ENCODE results near the gene GPATCH8. TPM values are rescaled to one million over a fixed set of nuclear protein-coding genes. Genes with fewer than 3 reads are reported as not detected.

The GPATCH8 gene
- total RNA-seq (2021) (32.9 and 33.8 TPM in 2 replicates), Bru-seq, nascent RNA (percentile 79 among the genes with signal in this experiment), BruChase-seq, experiment 1, labeled RNA remaining after a 2-hour chase (percentile 76 among the genes with signal in this experiment), BruChase-seq, experiment 2, labeled RNA remaining after a 6-hour chase (percentile 76 among the genes with signal in this experiment)
- long read RNA-seq, full-length matches to known transcripts = 1 of 15 reads
- long read RNA-seq, partial matches to known transcripts = 1 of 15 reads
- long read RNA-seq, other reads (novel, unspliced or antisense) = 13 of 15 reads

DNA sequence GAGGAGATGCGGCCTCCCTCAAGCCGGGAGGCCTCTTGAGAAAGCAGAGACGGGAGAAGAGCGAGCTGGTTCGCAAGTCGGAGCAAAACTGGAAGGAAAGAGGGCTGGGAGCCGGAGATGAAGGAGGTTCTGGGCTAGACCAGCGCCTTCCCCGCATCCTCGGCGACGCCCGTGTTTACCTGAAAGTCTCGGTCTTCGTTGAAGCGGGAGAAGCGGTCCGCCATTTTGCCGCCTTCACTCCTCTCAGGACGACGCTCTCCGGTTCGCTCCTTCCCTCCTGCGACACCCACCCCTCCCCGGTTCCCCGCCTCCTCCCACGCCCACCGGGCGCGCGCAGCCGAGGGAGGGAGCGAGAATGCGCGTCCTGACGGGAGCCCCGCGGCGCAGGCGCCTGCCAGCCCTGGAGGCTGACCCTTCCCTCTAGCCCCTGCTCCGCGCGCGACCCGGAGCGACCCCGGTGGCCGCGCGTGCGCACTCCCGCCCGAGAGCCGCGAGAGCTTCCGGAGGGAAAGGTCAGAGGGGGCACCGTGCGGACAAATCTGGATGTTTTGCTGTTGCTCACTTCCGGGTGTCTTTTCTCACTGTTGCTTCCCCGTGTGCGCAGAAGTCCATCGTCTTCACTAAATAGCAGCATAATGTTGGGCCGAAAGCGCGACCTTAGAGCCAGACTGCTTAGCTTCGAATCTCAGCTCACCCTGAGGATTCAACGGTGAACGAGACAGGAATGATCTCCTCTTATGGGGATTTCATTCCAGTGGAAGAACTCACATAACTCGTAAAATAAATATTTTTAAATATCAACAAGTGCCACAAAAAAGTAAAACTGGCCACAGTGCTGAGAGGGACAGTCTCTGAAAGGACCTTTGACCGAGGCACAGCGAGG, at the start of gene GPATCH8:
Gene GPATCH8, minus strand, starts transcription at position 260 of the 883 bp plus-strand sequence. Its CDS starts 36 bp downstream, at position 224.
- no TSS peak for BruUV-seq (replicated peaks)
- H3K9me3 ChIP-seq (ENCODE audit: low read depth, low read length, poor library complexity, severe bottlenecking) = no peaks in the 10 kb centered on the region
- DNase-seq (ENCODE audit: low spot score) = peak; percentile 86
- intact Hi-C loops (cut with micrococcal nuclease; ENCODE audit: unreplicated experiment) = no loop called here
- no peaks in the 10 kb centered on the region for H3K27me3 ChIP-seq (replicated peaks; ENCODE audit: insufficient read depth, low read depth, low read length, poor library complexity)
- CTCF ChIA-PET = no interaction called here
- POLR2A ChIA-PET (ENCODE audit: low non-redundant PET) = interaction anchor here (0.5 kb wide), 1 partner anchor 54 kb away, joined by 3 read pairs; no protein-coding TSS in a partner anchor
- H3K4me1 ChIP-seq (ENCODE audit: insufficient read depth, low read length, poor library complexity, severe bottlenecking) = no peaks in the 10 kb centered on the region
- no peaks in the 10 kb centered on the region for H3K36me3 ChIP-seq (ENCODE audit: insufficient read depth, low read length, poor library complexity, severe bottlenecking)
- H3K27ac ChIP-seq (ENCODE audit: low read depth, low read length, poor library complexity, severe bottlenecking) = peak within 1 kb of the TSS; percentile 87
- H3K4me3 ChIP-seq (ENCODE audit: low read depth, low read length, poor library complexity, severe bottlenecking) = peak within 1 kb of the TSS; percentile 77
- TF ChIP-seq EZH2 (IDR thresholded peaks at IDR 0.05; ENCODE audit: borderline replicate concordance, low read depth, low read length, poor library complexity, severe bottlenecking) = no peak
- TF ChIP-seq, protein P1, sequence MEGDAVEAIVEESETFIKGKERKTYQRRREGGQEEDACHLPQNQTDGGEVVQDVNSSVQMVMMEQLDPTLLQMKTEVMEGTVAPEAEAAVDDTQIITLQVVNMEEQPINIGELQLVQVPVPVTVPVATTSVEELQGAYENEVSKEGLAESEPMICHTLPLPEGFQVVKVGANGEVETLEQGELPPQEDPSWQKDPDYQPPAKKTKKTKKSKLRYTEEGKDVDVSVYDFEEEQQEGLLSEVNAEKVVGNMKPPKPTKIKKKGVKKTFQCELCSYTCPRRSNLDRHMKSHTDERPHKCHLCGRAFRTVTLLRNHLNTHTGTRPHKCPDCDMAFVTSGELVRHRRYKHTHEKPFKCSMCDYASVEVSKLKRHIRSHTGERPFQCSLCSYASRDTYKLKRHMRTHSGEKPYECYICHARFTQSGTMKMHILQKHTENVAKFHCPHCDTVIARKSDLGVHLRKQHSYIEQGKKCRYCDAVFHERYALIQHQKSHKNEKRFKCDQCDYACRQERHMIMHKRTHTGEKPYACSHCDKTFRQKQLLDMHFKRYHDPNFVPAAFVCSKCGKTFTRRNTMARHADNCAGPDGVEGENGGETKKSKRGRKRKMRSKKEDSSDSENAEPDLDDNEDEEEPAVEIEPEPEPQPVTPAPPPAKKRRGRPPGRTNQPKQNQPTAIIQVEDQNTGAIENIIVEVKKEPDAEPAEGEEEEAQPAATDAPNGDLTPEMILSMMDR (conservative IDR thresholded peaks at IDR 0.05; ENCODE audit: low read depth, low read length) = no peak

DNA sequence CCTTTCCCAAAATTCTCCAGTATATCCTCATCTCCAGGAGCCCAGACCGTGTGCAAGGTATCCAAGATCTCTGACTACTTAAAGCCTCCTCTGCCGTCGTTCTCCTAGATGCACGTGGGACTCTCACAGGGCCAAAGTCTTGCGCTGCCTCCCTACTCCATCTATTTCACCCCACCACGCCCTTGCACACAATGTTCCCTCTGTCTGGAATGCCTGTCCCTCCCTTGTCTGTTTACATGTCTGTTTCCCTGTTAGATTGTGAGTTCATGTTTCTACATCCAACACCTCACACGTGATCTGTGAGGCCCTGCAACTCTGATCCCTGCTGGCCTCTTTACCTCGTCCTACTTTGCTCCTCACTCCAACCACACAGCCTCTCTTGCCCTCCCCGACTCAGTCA, 49.2 kb upstream of the GPATCH8 start:
- no TSS peak for BruUV-seq (replicated peaks)
- Histone ChIP-seq H3K9me3 (ENCODE audit: low read depth, low read length, poor library complexity, severe bottlenecking) (no peaks in the 10 kb centered on the region), H3K27ac (ENCODE audit: low read depth, low read length, poor library complexity, severe bottlenecking) (no peak overlapping the region), H3K36me3 (ENCODE audit: insufficient read depth, low read length, poor library complexity, severe bottlenecking) (no peaks in the 10 kb centered on the region), H3K4me3 (ENCODE audit: low read depth, low read length, poor library complexity, severe bottlenecking) (no peak overlapping the region), H3K27me3 (replicated peaks; ENCODE audit: insufficient read depth, low read depth, low read length, poor library complexity) (no peaks in the 10 kb centered on the region), H3K4me1 (ENCODE audit: insufficient read depth, low read length, poor library complexity, severe bottlenecking) (peaks cover 24% of the 10 kb centered on the region)
- DNase-seq (ENCODE audit: low spot score) = no peak
- ChIA-PET CTCF (no interaction called here), POLR2A (ENCODE audit: low non-redundant PET) (no interaction called here)
- TF ChIP-seq, protein P1 (conservative IDR thresholded peaks at IDR 0.05; ENCODE audit: low read depth, low read length) = no peak
- TF ChIP-seq EZH2 (IDR thresholded peaks at IDR 0.05; ENCODE audit: borderline replicate concordance, low read depth, low read length, poor library complexity, severe bottlenecking) = no peak
- intact Hi-C loops (cut with micrococcal nuclease; ENCODE audit: unreplicated experiment) = no loop called here

DNA sequence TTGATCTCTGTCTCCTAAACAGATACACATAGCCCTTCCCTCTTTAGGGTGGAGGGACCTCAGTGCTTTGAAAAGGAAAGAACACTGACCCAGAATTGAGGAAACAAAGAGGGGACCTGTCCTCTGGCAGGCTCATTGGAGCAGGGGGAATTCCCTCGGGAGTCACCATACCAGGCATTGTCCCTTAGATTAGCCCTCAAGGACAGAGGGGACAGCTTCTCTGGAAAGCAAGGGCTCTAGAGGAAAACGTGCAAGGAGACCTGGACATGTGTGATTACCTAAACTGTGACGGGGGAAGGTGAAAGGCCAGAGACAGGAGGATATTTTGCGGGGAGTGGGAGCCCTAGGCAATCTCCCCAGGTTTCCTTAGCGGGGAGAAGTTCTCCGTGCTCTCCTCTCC, 46.5 kb upstream of the GPATCH8 start:
- ChIA-PET POLR2A (ENCODE audit: low non-redundant PET) (no interaction called here), CTCF (no interaction called here)
- peaks cover 21% of the 10 kb centered on the region for H3K4me1 ChIP-seq (ENCODE audit: insufficient read depth, low read length, poor library complexity, severe bottlenecking)
- H3K27me3 ChIP-seq (replicated peaks; ENCODE audit: insufficient read depth, low read depth, low read length, poor library complexity) = no peaks in the 10 kb centered on the region
- H3K27ac ChIP-seq (ENCODE audit: low read depth, low read length, poor library complexity, severe bottlenecking) = no peak overlapping the region
- no peak overlapping the region for H3K4me3 ChIP-seq (ENCODE audit: low read depth, low read length, poor library complexity, severe bottlenecking)
- TF ChIP-seq, protein P1 (conservative IDR thresholded peaks at IDR 0.05; ENCODE audit: low read depth, low read length) = no peak
- intact Hi-C loops (cut with micrococcal nuclease; ENCODE audit: unreplicated experiment) = no loop called here
- DNase-seq (ENCODE audit: low spot score) = no peak
- H3K36me3 ChIP-seq (ENCODE audit: insufficient read depth, low read length, poor library complexity, severe bottlenecking) = no peaks in the 10 kb centered on the region
- BruUV-seq (replicated peaks) = no TSS peak
- no peaks in the 10 kb centered on the region for H3K9me3 ChIP-seq (ENCODE audit: low read depth, low read length, poor library complexity, severe bottlenecking)
